HEK293 (cell line): ENCODE measurements around the gene LYRM1.

Source experiments
- CTCF ChIA-PET: fragments of 350-600 bp; formaldehyde crosslinking; extraction: SDS; loops from one replicate; lab custom pipeline; 2021; ENCODE audit warnings: antibody characterized with exemption; lab: Yijun Ruan, JAX
- POLR2A ChIA-PET: fragments of 300-600 bp; formaldehyde crosslinking; extraction: SDS; loops from one replicate; lab custom pipeline; 2020; ENCODE audit warnings: antibody characterized with exemption, inconsistent platforms; lab: Yijun Ruan, JAX
- H3K27ac ChIP-seq: fragments of 200-500 bp; sonication (Bioruptor generic); 2 replicates; pipeline ENCODE4 v1.5.1; 2014; ENCODE audit warnings: low read depth, low read length, control low read depth, inconsistent platforms; ENCODE audit errors: extremely low read depth
- H3K36me3 ChIP-seq, 2 experiments: fragments of 200-500 bp in 1 of 2; sonication (Bioruptor generic) in 1 of 2; 1 replicate in 1 of 2; 2 replicates in 1 of 2; pipeline ENCODE4 v1.5.1; 2014 to 2017; ENCODE audit warnings: inconsistent platforms in 2 of 2, low read length in 2 of 2; ENCODE audit not compliant: control insufficient read depth in 2 of 2, insufficient read depth in 1 of 2
- H3K4me1 ChIP-seq: fragments of 200-500 bp; sonication (Bioruptor generic); 2 replicates; pipeline ENCODE4 v1.5.1; 2014; ENCODE audit warnings: mild to moderate bottlenecking, low read length, inconsistent platforms; ENCODE audit not compliant: control insufficient read depth, insufficient read depth
- H3K4me3 ChIP-seq: 2 replicates; pipeline ENCODE4 v1.5.1; 2011; ENCODE audit warnings: low read depth, mild to moderate bottlenecking, control low read depth, low read length, moderate library complexity
- H3K9me3 ChIP-seq: fragments of 200-500 bp; sonication (Bioruptor generic); 2 replicates; pipeline ENCODE4 v1.5.1; 2014; ENCODE audit warnings: low read depth, low read length, inconsistent platforms; ENCODE audit not compliant: control insufficient read depth, insufficient read depth
- EGR2 ChIP-seq: fragments of 450-650 bp; formaldehyde crosslinking; IDR thresholded peaks from 2 replicates; pipeline ENCODE4 v1.5.1; 2016; ENCODE audit warnings: low read depth, missing biosample characterization, missing genetic modification characterization
- GFI1B ChIP-seq: fragments of 450-650 bp; formaldehyde crosslinking; IDR thresholded peaks from 2 replicates; pipeline ENCODE4 v1.5.1; 2016; ENCODE audit warnings: missing biosample characterization, missing genetic modification characterization
- OVOL3 ChIP-seq: fragments of 450-650 bp; formaldehyde crosslinking; IDR thresholded peaks from 2 replicates; pipeline ENCODE4 v1.5.1; 2016; ENCODE audit warnings: missing biosample characterization, missing genetic modification characterization
- WT1 ChIP-seq: fragments of 450-650 bp; formaldehyde crosslinking; IDR thresholded peaks from 2 replicates; pipeline ENCODE4 v1.5.1; 2016; ENCODE audit warnings: missing biosample characterization, missing genetic modification characterization
- ZBTB6 ChIP-seq: fragments of 450-650 bp; formaldehyde crosslinking; IDR thresholded peaks from 2 replicates; pipeline ENCODE4 v1.5.1; 2017; ENCODE audit warnings: missing biosample characterization, missing genetic modification characterization
- ZFP37 ChIP-seq: fragments of 450-650 bp; formaldehyde crosslinking; IDR thresholded peaks from 2 replicates; pipeline ENCODE4 v1.5.1; 2016; ENCODE audit warnings: missing biosample characterization, missing genetic modification characterization
- ZNF121 ChIP-seq: fragments of 450-650 bp; formaldehyde crosslinking; IDR thresholded peaks from 2 replicates; pipeline ENCODE4 v1.5.1; 2016; ENCODE audit warnings: missing biosample characterization, missing genetic modification characterization
- ZNF174 ChIP-seq: fragments of 450-650 bp; formaldehyde crosslinking; IDR thresholded peaks from 2 replicates; pipeline ENCODE4 v1.5.0; 2017; ENCODE audit warnings: missing biosample characterization, mild to moderate bottlenecking, missing genetic modification characterization
- ZNF239 ChIP-seq: fragments of 450-650 bp; formaldehyde crosslinking; IDR thresholded peaks from 2 replicates; pipeline ENCODE4 v1.5.1; 2016; ENCODE audit warnings: missing biosample characterization, missing genetic modification characterization
- ZNF324 ChIP-seq: fragments of 450-650 bp; formaldehyde crosslinking; IDR thresholded peaks from 2 replicates; pipeline ENCODE4 v1.5.1; 2016; ENCODE audit warnings: missing biosample characterization, missing genetic modification characterization
- ZNF398 ChIP-seq: fragments of 450-650 bp; formaldehyde crosslinking; IDR thresholded peaks from 2 replicates; pipeline ENCODE4 v1.5.1; 2017; ENCODE audit warnings: missing biosample characterization, missing genetic modification characterization
- ZNF433 ChIP-seq: fragments of 450-650 bp; formaldehyde crosslinking; IDR thresholded peaks from 2 replicates; pipeline ENCODE4 v1.5.1; 2016; ENCODE audit warnings: missing biosample characterization, missing genetic modification characterization, low read depth
- ZNF449 ChIP-seq: fragments of 450-650 bp; formaldehyde crosslinking; IDR thresholded peaks from 2 replicates; pipeline ENCODE4 v1.5.1; 2017; ENCODE audit warnings: missing biosample characterization, mild to moderate bottlenecking, missing genetic modification characterization, moderate library complexity
- ZNF488 ChIP-seq: fragments of 450-650 bp; formaldehyde crosslinking; IDR thresholded peaks from 2 replicates; pipeline ENCODE4 v1.5.1; 2016; ENCODE audit warnings: missing biosample characterization, missing genetic modification characterization
- ZNF521 ChIP-seq: fragments of 450-650 bp; formaldehyde crosslinking; IDR thresholded peaks from 2 replicates; pipeline ENCODE4 v1.5.1; 2017; ENCODE audit warnings: missing biosample characterization, mild to moderate bottlenecking, missing genetic modification characterization
- ZNF529 ChIP-seq: fragments of 450-650 bp; formaldehyde crosslinking; IDR thresholded peaks from 2 replicates; pipeline ENCODE4 v1.5.1; 2017; ENCODE audit warnings: missing genetic modification characterization, missing biosample characterization; ENCODE audit not compliant: insufficient replicate concordance
- ZNF629 ChIP-seq: fragments of 450-650 bp; formaldehyde crosslinking; IDR thresholded peaks from 2 replicates; pipeline ENCODE4 v1.5.1; 2017; ENCODE audit warnings: missing biosample characterization, missing genetic modification characterization
- ZNF645 ChIP-seq: fragments of 450-650 bp; formaldehyde crosslinking; IDR thresholded peaks from 2 replicates; pipeline ENCODE4; 2016; ENCODE audit warnings: missing biosample characterization, missing genetic modification characterization
- ZNF704 ChIP-seq: fragments of 450-650 bp; formaldehyde crosslinking; IDR thresholded peaks from 2 replicates; pipeline ENCODE4 v1.5.1; 2016; ENCODE audit warnings: missing biosample characterization, missing genetic modification characterization
- ZNF76 ChIP-seq: fragments of 450-650 bp; formaldehyde crosslinking; IDR thresholded peaks from 2 replicates; pipeline ENCODE4; 2016; ENCODE audit warnings: low read depth, missing biosample characterization, missing genetic modification characterization, borderline replicate concordance
- ZNF785 ChIP-seq: fragments of 450-650 bp; formaldehyde crosslinking; IDR thresholded peaks from 2 replicates; pipeline ENCODE4 v1.5.1; 2016; ENCODE audit warnings: missing biosample characterization, missing genetic modification characterization
- ZNF791 ChIP-seq: fragments of 450-650 bp; formaldehyde crosslinking; IDR thresholded peaks from 2 replicates; pipeline ENCODE4 v1.5.1; 2016; ENCODE audit warnings: missing biosample characterization, missing genetic modification characterization
- ZSCAN18 ChIP-seq: fragments of 450-650 bp; formaldehyde crosslinking; IDR thresholded peaks from 2 replicates; pipeline ENCODE4 v1.5.1; 2016; ENCODE audit warnings: missing biosample characterization, missing genetic modification characterization

Gene LYRM1

GRCh38 chr16:20850981-20851380 is 49.6 kb upstream of the LYRM1 start:
- no peak overlapping the region for H3K4me3 ChIP-seq
- POLR2A ChIA-PET, result interaction anchor here (0.7 kb wide), 1 partner anchor 52 kb away, joined by 3 read pairs; no protein-coding TSS in a partner anchor
- CTCF ChIA-PET, result interaction anchor here (0.6 to 5.3 kb wide), 27 partner anchors 10 to 1467 kb away, joined by 3 to 44 read pairs (median 4); partner anchors contain the start of genes DCUN1D3 and LYRM1
- no peak for TF ChIP-seq ZNF174 (tag by site-specific recombination)
- no peak for TF ChIP-seq ZFP37 (tag by site-specific recombination)
- no peak for TF ChIP-seq ZNF645
- TF ChIP-seq EGR2, result no peak
- no peak for TF ChIP-seq ZNF239 (tag by site-specific recombination)
- no peak for TF ChIP-seq ZNF785
- no peak for TF ChIP-seq OVOL3 (tag by site-specific recombination)
- no peak for TF ChIP-seq ZNF433 (tag by site-specific recombination)
- TF ChIP-seq ZNF398 (tag by site-specific recombination), result no peak
- no peak for TF ChIP-seq ZSCAN18 (tag by site-specific recombination)
- TF ChIP-seq ZNF324, result no peak
- no peak for TF ChIP-seq ZNF629 (tag by site-specific recombination)
- no peak for TF ChIP-seq ZNF521 (tag by site-specific recombination)
- TF ChIP-seq ZNF449, result no peak
- no peak for TF ChIP-seq ZNF791 (tag by site-specific recombination)
- no peak for TF ChIP-seq ZNF704
- TF ChIP-seq, all 188 proteins: peak for 0
- Histone ChIP-seq H3K27ac (no peak overlapping the region), H3K4me1 (no peaks in the 10 kb centered on the region), H3K36me3 (peaks cover 0 to 75% of the 10 kb centered on the region in 2 experiments; a peak in 2 of 3 replicates), H3K9me3 (no peaks in the 10 kb centered on the region)

- Histone ChIP-seq H3K27ac (no peak overlapping the region), H3K4me1 (no peaks in the 10 kb centered on the region), H3K4me3 (no peak overlapping the region), H3K9me3 (no peaks in the 10 kb centered on the region), H3K36me3 (peaks cover 0 to 70% of the 10 kb centered on the region in 2 experiments; a peak in 2 of 3 replicates)
- ChIA-PET CTCF (interaction anchor here (0.6 to 5.3 kb wide), 12 partner anchors 10 to 1467 kb away, joined by 3 to 44 read pairs (median 4); no protein-coding TSS in a partner anchor), POLR2A (interaction anchor here (0.5 kb wide), 1 partner anchor 1184 kb away, joined by 5 read pairs; no protein-coding TSS in a partner anchor)
- TF ChIP-seq ZNF76 (tag by site-specific recombination), result no peak
- no peak for TF ChIP-seq ZNF121
- no peak for TF ChIP-seq ZNF529
- no peak for TF ChIP-seq EGR2
- no peak for TF ChIP-seq ZNF488
- no peak for TF ChIP-seq ZNF629 (tag by site-specific recombination)
- TF ChIP-seq WT1 (tag by site-specific recombination), result no peak
- TF ChIP-seq GFI1B, result no peak
- TF ChIP-seq ZNF521 (tag by site-specific recombination), result no peak
- no peak for TF ChIP-seq ZFP37 (tag by site-specific recombination)
- no peak for TF ChIP-seq ZBTB6
These were observed 49.0 kb upstream of the LYRM1 start for GRCh38 chr16:20851601-20852000.
